Fibroblast of villous mesenchyme (primary cell): Measurements from ENCODE around the gene CCDC110. TPM values are rescaled to one million over a fixed set of nuclear protein-coding genes. Genes with fewer than 3 reads are reported as not detected.
A peak's percentile ranks its signal among the peaks of the same experiment; 100 is the strongest.

Experiments used
- DNase-seq: peaks from one replicate; pipeline ENCODE4 v3.0.0-alpha.2; 2010; ENCODE audit warnings: low read depth
- H3K4me3 ChIP-seq: 2 replicates; pipeline ENCODE4 v1.5.1; 2011; ENCODE audit warnings: low read depth, mild to moderate bottlenecking, low read length
- CTCF ChIP-seq: IDR thresholded peaks from 2 replicates; pipeline ENCODE4 v1.5.1; 2012; ENCODE audit warnings: low read depth, mild to moderate bottlenecking, low read length; ENCODE audit not compliant: insufficient read depth
- total RNA-seq: library from RNA; depleted of rRNA; stranded (reverse); fragments of >200 nt; gene quantifications from 2 replicates; pipeline ENCODE4 v1.2.3, GENCODE V29; 2012

Gene CCDC110
- total RNA-seq, 1 donor = 0.43 TPM

- TF ChIP-seq CTCF = no peak
- no peak overlapping the region for H3K4me3 ChIP-seq
- DNase-seq = no peak
These were observed 4.4 kb downstream of the CCDC110 start for GRCh38 chr4:185467101-185467500.

GRCh38 chr4:185465707-185466106 is 5.8 kb downstream of the CCDC110 start:
- no peak for TF ChIP-seq CTCF
- DNase-seq = no peak
- no peak overlapping the region for H3K4me3 ChIP-seq

DNA sequence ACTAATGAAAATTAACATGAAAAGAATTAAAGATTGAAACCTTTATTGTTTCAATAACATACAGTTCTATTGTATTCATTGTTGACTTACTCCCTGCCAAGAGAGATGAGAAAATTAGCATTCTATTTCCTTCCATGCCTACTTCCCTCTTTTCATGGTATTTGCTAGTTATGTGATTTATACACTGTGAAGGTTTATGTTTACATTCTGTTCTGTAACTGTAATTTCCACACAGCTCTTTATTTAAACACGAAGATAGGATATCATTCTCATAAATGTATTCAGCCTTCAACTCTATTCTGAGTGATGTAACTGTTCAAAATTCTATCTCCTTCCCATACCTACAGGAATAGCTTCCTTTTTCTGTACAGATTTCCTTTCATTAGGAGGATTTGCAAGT is 6.6 kb downstream of the CCDC110 start:
- peak; percentile 40 for DNase-seq
- H3K4me3 ChIP-seq = no peak overlapping the region
- no peak for TF ChIP-seq CTCF

DNA sequence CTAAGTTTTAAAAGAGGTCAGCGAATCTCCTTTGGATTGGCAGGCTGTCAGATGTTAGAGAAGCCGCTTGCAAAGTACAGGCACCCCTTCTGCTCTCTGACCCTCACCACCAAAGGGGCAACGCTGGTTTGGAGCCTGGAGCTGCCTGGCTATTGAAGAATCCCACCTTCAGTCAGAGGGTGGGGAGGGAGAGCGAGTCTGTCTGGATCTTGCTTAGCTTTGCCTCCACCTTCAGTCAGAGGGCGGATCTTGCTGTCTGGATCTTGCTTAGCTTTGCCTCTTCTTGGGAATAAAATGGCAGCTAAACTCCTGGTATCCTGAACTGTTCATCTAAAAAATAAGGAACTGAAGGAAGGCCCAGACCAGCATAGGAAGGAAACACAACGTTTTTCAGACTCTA is 7.3 kb downstream of the CCDC110 start:
- no peak for TF ChIP-seq CTCF
- DNase-seq = no peak
- no peak overlapping the region for H3K4me3 ChIP-seq

- DNase-seq = no peak
- TF ChIP-seq CTCF = no peak
These were observed 8.0 kb downstream of the CCDC110 start for GRCh38 chr4:185463541-185463940.

DNA sequence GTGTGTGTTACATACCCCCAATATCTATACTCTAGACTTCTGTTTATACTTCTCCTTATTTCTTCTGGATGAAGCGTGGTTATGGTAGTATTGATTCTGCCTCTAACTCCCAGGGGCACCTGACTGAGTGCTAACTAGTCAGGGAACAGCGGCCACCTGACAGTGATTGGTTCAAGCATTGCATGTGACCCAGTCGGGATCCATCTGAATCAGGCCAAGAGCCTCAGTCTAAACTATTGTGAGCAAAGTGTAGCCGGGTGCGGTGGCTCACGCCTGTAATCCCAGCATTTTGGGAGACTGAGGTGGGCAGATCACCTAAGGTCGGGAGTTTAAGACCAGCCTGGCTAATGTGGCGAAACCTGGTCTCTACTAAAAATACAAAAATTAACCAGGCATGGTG is 10.0 kb downstream of the CCDC110 start:
- no peak for TF ChIP-seq CTCF
- no peak overlapping the region for H3K4me3 ChIP-seq
- no peak for DNase-seq

More at GRCh38 chr4:185463541-185463940, 8.0 kb downstream of the CCDC110 start:
- no peak overlapping the region for H3K4me3 ChIP-seq

- DNase-seq = no peak
- TF ChIP-seq CTCF = no peak
- no peak overlapping the region for H3K4me3 ChIP-seq
These were observed 14.4 kb downstream of the CCDC110 start for GRCh38 chr4:185457136-185457535.
